Thoracic aorta (tissue), 2 donors: ENCODE results near the gene RAB42. TPM values are rescaled to one million over a fixed set of nuclear protein-coding genes. Genes with fewer than 3 reads are reported as not detected.
"Not testable (repeated sequence)": the region's sequence is repeated elsewhere in the genome, so short reads cannot be mapped to it uniquely, and the experiment has no call there.

ENCODE experiments used
- ATAC-seq: fragments of 150-250 bp; one replicate; pipeline ENCODE4 v1.8.0; 2017; ENCODE audit warnings: low read depth; ENCODE audit not compliant: insufficient number of reproducible peaks, low FRiP score
- DNase-seq: peaks from one replicate; pipeline ENCODE4 v3.0.0-alpha.2; 2020; ENCODE audit warnings: low spot score
- H3K27ac ChIP-seq, 2 donors: fragments of 200-600 bp; sonication (generic); 1 replicate in 1 of 2; 2 replicates in 1 of 2; pipeline ENCODE4 v1.5.1; 2016; ENCODE audit warnings: mild to moderate bottlenecking in 2 of 2, moderate library complexity in 2 of 2
- H3K27me3 ChIP-seq: fragments of 200-600 bp; sonication (generic); replicated peaks from 2 replicates; pipeline ENCODE4 v1.6.0; 2016; ENCODE audit warnings: mild to moderate bottlenecking; ENCODE audit not compliant: insufficient read depth
- H3K36me3 ChIP-seq: fragments of 200-600 bp; sonication (generic); one replicate; pipeline ENCODE4 v1.5.1; 2016
- H3K4me1 ChIP-seq, 2 donors: fragments of 200-600 bp; sonication (generic); 1 replicate in 1 of 2; 2 replicates in 1 of 2; pipeline versions ENCODE4 v1.5.1 to v1.6.0; 2016; ENCODE audit warnings: low read depth in 2 of 2, mild to moderate bottlenecking in 1 of 2; ENCODE audit not compliant: control insufficient read depth in 1 of 2
- H3K4me3 ChIP-seq: fragments of 200-600 bp; sonication (generic); 2 replicates; pipeline ENCODE4 v1.5.1; 2016; ENCODE audit warnings: mild to moderate bottlenecking
- H3K9me3 ChIP-seq: fragments of 200-600 bp; sonication (generic); 2 replicates; pipeline ENCODE4 v1.5.1; 2016
- CTCF ChIP-seq: fragments of 200-600 bp; sonication (generic); IDR thresholded peaks from one replicate; pipeline ENCODE4 v1.5.1; 2019; ENCODE audit warnings: antibody characterized with exemption
- total RNA-seq, 2 donors: library from RNA; depleted of rRNA; stranded (reverse); fragments of >200 nt; gene quantifications; one replicate each; pipeline versions ENCODE4 v1.1.0 to v1.2.3, GENCODE V29; 2016

The RAB42 gene
- total RNA-seq, 2 donors from 2014 or later, result 0.95 to 1.6 TPM

DNA sequence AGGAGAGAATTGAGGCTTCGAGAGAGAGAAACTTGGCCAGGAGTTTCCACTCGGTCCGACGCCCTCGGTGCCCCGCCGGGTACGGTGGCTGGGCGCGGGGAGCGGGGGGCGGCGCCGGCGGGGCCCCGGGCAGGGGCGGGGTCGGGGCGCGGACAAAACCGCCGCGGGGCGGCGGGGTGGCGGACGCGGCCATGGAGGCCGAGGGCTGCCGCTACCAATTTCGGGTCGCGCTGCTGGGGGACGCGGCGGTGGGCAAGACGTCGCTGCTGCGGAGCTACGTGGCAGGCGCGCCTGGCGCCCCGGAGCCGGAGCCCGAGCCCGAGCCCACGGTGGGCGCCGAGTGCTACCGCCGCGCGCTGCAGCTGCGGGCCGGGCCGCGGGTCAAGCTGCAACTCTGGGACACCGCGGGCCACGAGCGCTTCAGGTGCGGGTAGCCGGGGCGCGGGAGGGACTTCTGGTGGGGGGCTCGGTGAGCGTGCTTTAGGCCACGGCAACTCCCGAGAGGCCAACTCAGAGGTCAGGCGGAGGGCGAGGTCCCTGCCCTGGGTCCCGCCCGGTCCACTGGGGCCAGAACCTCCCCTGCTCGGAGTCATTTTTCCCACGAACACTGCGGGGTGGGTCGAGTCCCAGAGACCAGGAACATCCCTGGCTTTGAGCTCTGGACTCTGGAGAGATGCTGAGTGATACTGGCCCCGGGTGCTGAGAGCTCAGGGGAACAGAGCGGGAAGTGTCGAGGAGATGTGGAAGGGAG is 431 bp downstream of the RAB42 start:
- H3K27ac ChIP-seq, result no peak overlapping the region

GRCh38 chr1:28593988-28594356 is 1.9 kb downstream of the RAB42 start:
- H3K4me3 ChIP-seq, H3K9me3 ChIP-seq, ATAC-seq, DNase-seq, H3K27me3 ChIP-seq, H3K27ac ChIP-seq, H3K36me3 ChIP-seq: not testable (repeated sequence)
- peaks cover 0 to 13% of the 10 kb centered on the region in 2 donors for H3K4me1 ChIP-seq

More for the DNA sequence above, 431 bp downstream of the RAB42 start:
- no peaks in the 10 kb centered on the region for H3K9me3 ChIP-seq
- peaks cover 0 to 13% of the 10 kb centered on the region in 2 donors for H3K4me1 ChIP-seq
- no peak for TF ChIP-seq CTCF
- no peaks in the 10 kb centered on the region for H3K27me3 ChIP-seq
- peak; percentile 21 for ATAC-seq
- no peaks in the 10 kb centered on the region for H3K36me3 ChIP-seq
- no peak for DNase-seq
- H3K4me3 ChIP-seq, result peak overlapping the region; percentile 76

GRCh38 chr1:28594686-28595411 is 2.8 kb downstream of the RAB42 start:
- H3K27ac ChIP-seq, H3K27me3 ChIP-seq, H3K36me3 ChIP-seq, DNase-seq, H3K9me3 ChIP-seq, H3K4me3 ChIP-seq, ATAC-seq: not testable (repeated sequence)
- H3K4me1 ChIP-seq, result peaks cover 0 to 13% of the 10 kb centered on the region in 2 donors

DNA sequence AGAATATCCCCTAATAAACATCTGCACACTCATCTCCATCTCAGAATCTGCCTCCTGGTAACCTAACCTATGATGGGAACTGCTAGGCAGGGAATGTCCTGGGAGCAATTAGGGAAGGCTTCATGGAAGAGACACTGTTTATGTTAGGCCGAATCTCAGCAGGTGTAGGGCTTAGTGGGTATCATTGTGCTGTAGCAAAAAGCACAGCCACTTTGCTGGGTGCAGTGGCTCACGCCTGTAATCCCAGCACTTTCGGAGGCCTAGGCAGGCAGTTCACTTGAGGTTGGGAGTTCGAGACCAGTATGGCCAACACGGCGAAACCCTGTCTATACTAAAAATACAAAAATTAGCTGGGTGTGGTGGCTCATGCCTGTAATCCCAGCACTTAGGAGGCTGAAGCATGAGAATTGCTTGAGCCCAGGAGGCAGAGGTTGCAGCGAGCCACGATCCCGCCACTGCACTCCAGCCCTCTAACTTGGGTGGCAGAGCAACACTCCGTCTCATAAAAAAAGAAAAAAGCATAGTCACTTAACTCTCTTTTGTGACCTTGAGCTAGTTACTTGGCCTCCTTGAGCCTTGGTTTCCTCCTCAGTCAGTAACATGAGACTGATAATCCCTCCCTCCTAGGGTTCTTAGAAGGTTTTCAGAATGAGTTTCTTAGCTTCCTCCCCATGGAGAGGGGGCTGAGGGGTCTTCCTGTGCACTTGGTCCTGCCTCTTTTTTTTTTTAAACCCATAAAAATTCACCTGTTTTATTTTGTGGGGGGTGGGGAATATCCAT is 3.5 kb downstream of the RAB42 start:
- no peaks in the 10 kb centered on the region for H3K27me3 ChIP-seq
- no peak for TF ChIP-seq CTCF
- peaks cover 0 to 13% of the 10 kb centered on the region in 2 donors for H3K4me1 ChIP-seq
- H3K4me3 ChIP-seq, result no peak overlapping the region
- H3K9me3 ChIP-seq, result no peaks in the 10 kb centered on the region
- no peak overlapping the region for H3K27ac ChIP-seq
- no peaks in the 10 kb centered on the region for H3K36me3 ChIP-seq
- no peak for DNase-seq
- no peak for ATAC-seq

- not testable (repeated sequence) for ATAC-seq, H3K4me3 ChIP-seq, H3K27me3 ChIP-seq, H3K27ac ChIP-seq, H3K36me3 ChIP-seq, H3K9me3 ChIP-seq, DNase-seq
- peaks cover 0 to 16% of the 10 kb centered on the region in 2 donors for H3K4me1 ChIP-seq
Measured at GRCh38 chr1:28596276-28596675, 4.2 kb downstream of the RAB42 start.

- Histone ChIP-seq H3K4me3 (no peak overlapping the region), H3K27ac (peak overlapping the region; percentile 10 to 48), H3K27me3 (no peaks in the 10 kb centered on the region), H3K4me1 (peaks cover 3 to 15% of the 10 kb centered on the region in 2 donors), H3K9me3 (no peaks in the 10 kb centered on the region), H3K36me3 (peaks cover 27% of the 10 kb centered on the region)
- ATAC-seq, result peak; percentile 24
- no peak for DNase-seq
- no peak for TF ChIP-seq CTCF
Measured at GRCh38 chr1:28601696-28602095, 9.6 kb downstream of the RAB42 start.
